Skeletal muscle satellite cell (primary cell): ENCODE data around the gene PNLIP.

Experiments
- H3K27me3 ChIP-seq: 2 replicates; pipeline ENCODE4 v1.7.0; 2013; ENCODE audit warnings: low read length; ENCODE audit not compliant: control insufficient read depth, insufficient read depth
- H3K36me3 ChIP-seq: 2 replicates; pipeline ENCODE4 v1.7.0; 2013; ENCODE audit warnings: mild to moderate bottlenecking, control low read depth, low read length; ENCODE audit not compliant: insufficient read depth
- H3K4me1 ChIP-seq: 2 replicates; pipeline ENCODE4 v1.7.0; 2013; ENCODE audit warnings: low read length; ENCODE audit not compliant: control insufficient read depth, insufficient read depth
- H3K4me2 ChIP-seq: 2 replicates; pipeline ENCODE4 v1.7.0; 2013; ENCODE audit warnings: mild to moderate bottlenecking, low read length
- H3K4me3 ChIP-seq: 2 replicates; pipeline ENCODE4 v1.7.0; 2013; ENCODE audit warnings: low read length
- H3K9ac ChIP-seq: 2 replicates; pipeline ENCODE4 v1.7.0; 2013; ENCODE audit warnings: mild to moderate bottlenecking, low read depth, low read length, moderate library complexity
- H3K9me3 ChIP-seq: replicated peaks from 2 replicates; pipeline ENCODE4 v1.7.0; 2013; ENCODE audit warnings: mild to moderate bottlenecking, control low read depth, low read length

Gene PNLIP

GRCh38 chr10:116606061-116606483 is 60.3 kb downstream of the PNLIP start:
- Histone ChIP-seq H3K9me3 (no peaks in the 10 kb centered on the region), H3K4me3 (no peak overlapping the region), H3K4me2 (no peak overlapping the region), H3K36me3 (no peaks in the 10 kb centered on the region), H3K27me3 (no peaks in the 10 kb centered on the region), H3K4me1 (no peaks in the 10 kb centered on the region), H3K9ac (no peak overlapping the region)

- Histone ChIP-seq H3K4me3 (no peak overlapping the region), H3K27me3 (no peaks in the 10 kb centered on the region), H3K4me2 (no peak overlapping the region), H3K9me3 (no peaks in the 10 kb centered on the region), H3K9ac (no peak overlapping the region), H3K4me1 (no peaks in the 10 kb centered on the region), H3K36me3 (no peaks in the 10 kb centered on the region)
These were observed 61.6 kb downstream of the PNLIP start for GRCh38 chr10:116607336-116607735.

- Histone ChIP-seq H3K4me3 (no peak overlapping the region), H3K36me3 (no peaks in the 10 kb centered on the region), H3K9ac (no peak overlapping the region)
These were observed 63.2 kb downstream of the PNLIP start for GRCh38 chr10:116608686-116609594.

GRCh38 chr10:116610443-116611152 is 64.9 kb downstream of the PNLIP start:
- H3K27me3 ChIP-seq, result no peaks in the 10 kb centered on the region
- H3K9me3 ChIP-seq, result no peaks in the 10 kb centered on the region
- no peak overlapping the region for H3K9ac ChIP-seq
- H3K4me3 ChIP-seq, result no peak overlapping the region
- no peak overlapping the region for H3K4me2 ChIP-seq
- H3K4me1 ChIP-seq, result no peaks in the 10 kb centered on the region
- no peaks in the 10 kb centered on the region for H3K36me3 ChIP-seq

More at GRCh38 chr10:116608686-116609594, 63.2 kb downstream of the PNLIP start:
- Histone ChIP-seq H3K9me3 (no peaks in the 10 kb centered on the region), H3K4me1 (no peaks in the 10 kb centered on the region), H3K4me2 (no peak overlapping the region), H3K27me3 (no peaks in the 10 kb centered on the region)

- H3K4me3 ChIP-seq, result no peak overlapping the region
- H3K4me2 ChIP-seq, result no peak overlapping the region
- no peak overlapping the region for H3K9ac ChIP-seq
- no peaks in the 10 kb centered on the region for H3K36me3 ChIP-seq
- no peaks in the 10 kb centered on the region for H3K4me1 ChIP-seq
- H3K9me3 ChIP-seq, result no peaks in the 10 kb centered on the region
- H3K27me3 ChIP-seq, result no peaks in the 10 kb centered on the region
These were observed 65.4 kb downstream of the PNLIP start for GRCh38 chr10:116611153-116611545.

- H3K4me2 ChIP-seq, result no peak overlapping the region
- H3K36me3 ChIP-seq, result no peaks in the 10 kb centered on the region
- no peaks in the 10 kb centered on the region for H3K27me3 ChIP-seq
- no peak overlapping the region for H3K4me3 ChIP-seq
- H3K9me3 ChIP-seq, result no peaks in the 10 kb centered on the region
- no peak overlapping the region for H3K9ac ChIP-seq
- H3K4me1 ChIP-seq, result no peaks in the 10 kb centered on the region
These were observed 66.5 kb downstream of the PNLIP start for GRCh38 chr10:116612107-116612769.

- no peaks in the 10 kb centered on the region for H3K9me3 ChIP-seq
- no peak overlapping the region for H3K4me2 ChIP-seq
- H3K27me3 ChIP-seq, result no peaks in the 10 kb centered on the region
- H3K9ac ChIP-seq, result no peak overlapping the region
- H3K36me3 ChIP-seq, result no peaks in the 10 kb centered on the region
- H3K4me3 ChIP-seq, result no peak overlapping the region
- no peaks in the 10 kb centered on the region for H3K4me1 ChIP-seq
These were observed 67.7 kb downstream of the PNLIP start for GRCh38 chr10:116613471-116613870.

GRCh38 chr10:116614796-116615195 is 69.1 kb downstream of the PNLIP start:
- Histone ChIP-seq H3K9me3 (no peaks in the 10 kb centered on the region), H3K4me2 (no peak overlapping the region), H3K4me1 (no peaks in the 10 kb centered on the region), H3K27me3 (no peaks in the 10 kb centered on the region), H3K9ac (no peak overlapping the region), H3K36me3 (no peaks in the 10 kb centered on the region), H3K4me3 (no peak overlapping the region)

- no peak overlapping the region for H3K4me2 ChIP-seq
- no peaks in the 10 kb centered on the region for H3K36me3 ChIP-seq
- no peak overlapping the region for H3K9ac ChIP-seq
These were observed 69.6 kb downstream of the PNLIP start for GRCh38 chr10:116615199-116615776.

More at GRCh38 chr10:116615199-116615776, 69.6 kb downstream of the PNLIP start:
- no peaks in the 10 kb centered on the region for H3K27me3 ChIP-seq
- H3K4me3 ChIP-seq, result no peak overlapping the region
- H3K9me3 ChIP-seq, result no peaks in the 10 kb centered on the region
- H3K4me1 ChIP-seq, result no peaks in the 10 kb centered on the region
